22Rv1 (cell line): ENCODE results near the gene ASB16.

Experiments used
- ZFX ChIP-seq: fragments of 450-650 bp; IDR thresholded peaks from 2 replicates; pipeline ENCODE4 v1.6.1; 2017; ENCODE audit warnings: antibody characterized with exemption, borderline replicate concordance
- TF ChIP-seq, protein P1 (sequence below): fragments of 450-650 bp; IDR thresholded peaks from 2 replicates; pipeline ENCODE4 v1.5.1; 2017; ENCODE audit warnings: mild to moderate bottlenecking

DNA sequence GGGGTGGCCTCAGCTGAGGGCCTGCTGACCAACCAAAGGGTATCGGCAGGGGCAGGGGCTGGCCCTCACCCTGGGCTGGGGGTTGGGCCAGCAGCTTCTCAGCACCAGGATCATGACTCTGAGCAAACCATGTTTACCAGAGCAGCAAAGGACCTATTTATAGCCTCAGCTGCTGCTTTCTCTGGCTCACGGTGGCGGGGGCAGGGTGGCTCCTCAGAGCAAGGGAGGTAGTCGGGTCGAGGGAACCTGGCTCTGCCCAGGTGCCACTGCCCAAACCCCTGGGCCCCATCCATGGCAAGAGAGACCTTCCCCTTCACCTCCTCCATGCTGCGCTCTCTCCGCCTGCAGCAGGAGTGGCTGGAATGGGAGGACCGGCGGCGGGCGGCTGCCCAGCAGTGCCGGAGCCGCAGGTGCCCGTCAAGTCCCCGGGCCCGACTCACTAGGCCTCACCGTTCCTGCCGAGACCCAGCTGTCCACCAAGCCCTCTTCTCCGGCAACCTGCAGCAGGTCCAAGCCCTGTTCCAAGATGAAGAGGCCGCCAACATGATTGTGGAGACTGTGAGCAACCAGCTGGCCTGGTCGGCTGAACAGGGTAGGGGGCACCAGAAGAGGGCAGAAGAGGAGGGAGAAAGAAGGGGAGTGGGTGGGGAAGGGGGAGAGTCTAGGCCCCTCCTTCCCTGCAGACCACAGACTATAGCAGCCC is at the start of gene ASB16:
- TF ChIP-seq, protein P1, sequence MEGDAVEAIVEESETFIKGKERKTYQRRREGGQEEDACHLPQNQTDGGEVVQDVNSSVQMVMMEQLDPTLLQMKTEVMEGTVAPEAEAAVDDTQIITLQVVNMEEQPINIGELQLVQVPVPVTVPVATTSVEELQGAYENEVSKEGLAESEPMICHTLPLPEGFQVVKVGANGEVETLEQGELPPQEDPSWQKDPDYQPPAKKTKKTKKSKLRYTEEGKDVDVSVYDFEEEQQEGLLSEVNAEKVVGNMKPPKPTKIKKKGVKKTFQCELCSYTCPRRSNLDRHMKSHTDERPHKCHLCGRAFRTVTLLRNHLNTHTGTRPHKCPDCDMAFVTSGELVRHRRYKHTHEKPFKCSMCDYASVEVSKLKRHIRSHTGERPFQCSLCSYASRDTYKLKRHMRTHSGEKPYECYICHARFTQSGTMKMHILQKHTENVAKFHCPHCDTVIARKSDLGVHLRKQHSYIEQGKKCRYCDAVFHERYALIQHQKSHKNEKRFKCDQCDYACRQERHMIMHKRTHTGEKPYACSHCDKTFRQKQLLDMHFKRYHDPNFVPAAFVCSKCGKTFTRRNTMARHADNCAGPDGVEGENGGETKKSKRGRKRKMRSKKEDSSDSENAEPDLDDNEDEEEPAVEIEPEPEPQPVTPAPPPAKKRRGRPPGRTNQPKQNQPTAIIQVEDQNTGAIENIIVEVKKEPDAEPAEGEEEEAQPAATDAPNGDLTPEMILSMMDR, result 0 out of 2 replicates have a peak, but pooled peaks have one; percentile 25
- TF ChIP-seq ZFX, result no peak
